ENCODE results near the gene PIAS4. TPM values are rescaled to one million over a fixed set of nuclear protein-coding genes. Genes with fewer than 3 reads are reported as not detected.

The PIAS4 gene
- total RNA-seq, 1 donor from 2014 or later = 28.8 TPM

GRCh38 chr19:4060621-4061177, 53.2 kb downstream of the PIAS4 start:
- H3K4me1 Mint-ChIP-seq (ENCODE audit: unreplicated experiment) = peaks cover 36% of the 10 kb centered on the region
- TF ChIP-seq, protein P1, sequence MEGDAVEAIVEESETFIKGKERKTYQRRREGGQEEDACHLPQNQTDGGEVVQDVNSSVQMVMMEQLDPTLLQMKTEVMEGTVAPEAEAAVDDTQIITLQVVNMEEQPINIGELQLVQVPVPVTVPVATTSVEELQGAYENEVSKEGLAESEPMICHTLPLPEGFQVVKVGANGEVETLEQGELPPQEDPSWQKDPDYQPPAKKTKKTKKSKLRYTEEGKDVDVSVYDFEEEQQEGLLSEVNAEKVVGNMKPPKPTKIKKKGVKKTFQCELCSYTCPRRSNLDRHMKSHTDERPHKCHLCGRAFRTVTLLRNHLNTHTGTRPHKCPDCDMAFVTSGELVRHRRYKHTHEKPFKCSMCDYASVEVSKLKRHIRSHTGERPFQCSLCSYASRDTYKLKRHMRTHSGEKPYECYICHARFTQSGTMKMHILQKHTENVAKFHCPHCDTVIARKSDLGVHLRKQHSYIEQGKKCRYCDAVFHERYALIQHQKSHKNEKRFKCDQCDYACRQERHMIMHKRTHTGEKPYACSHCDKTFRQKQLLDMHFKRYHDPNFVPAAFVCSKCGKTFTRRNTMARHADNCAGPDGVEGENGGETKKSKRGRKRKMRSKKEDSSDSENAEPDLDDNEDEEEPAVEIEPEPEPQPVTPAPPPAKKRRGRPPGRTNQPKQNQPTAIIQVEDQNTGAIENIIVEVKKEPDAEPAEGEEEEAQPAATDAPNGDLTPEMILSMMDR (IDR thresholded peaks at IDR 0.05) = no peak
- H3K4me3 Mint-ChIP-seq (ENCODE audit: unreplicated experiment) = no peak overlapping the region
- no peaks in the 10 kb centered on the region for H3K9me3 Mint-ChIP-seq (ENCODE audit: unreplicated experiment)
- no peaks in the 10 kb centered on the region for H3K27me3 Mint-ChIP-seq (ENCODE audit: unreplicated experiment)
- no peak overlapping the region for H3K27ac Mint-ChIP-seq (ENCODE audit: unreplicated experiment)
- no peak for DNase-seq (ENCODE audit: extremely low spot score, unreplicated experiment)
- peaks cover 3% of the 10 kb centered on the region for H3K36me3 Mint-ChIP-seq (ENCODE audit: unreplicated experiment)

DNA sequence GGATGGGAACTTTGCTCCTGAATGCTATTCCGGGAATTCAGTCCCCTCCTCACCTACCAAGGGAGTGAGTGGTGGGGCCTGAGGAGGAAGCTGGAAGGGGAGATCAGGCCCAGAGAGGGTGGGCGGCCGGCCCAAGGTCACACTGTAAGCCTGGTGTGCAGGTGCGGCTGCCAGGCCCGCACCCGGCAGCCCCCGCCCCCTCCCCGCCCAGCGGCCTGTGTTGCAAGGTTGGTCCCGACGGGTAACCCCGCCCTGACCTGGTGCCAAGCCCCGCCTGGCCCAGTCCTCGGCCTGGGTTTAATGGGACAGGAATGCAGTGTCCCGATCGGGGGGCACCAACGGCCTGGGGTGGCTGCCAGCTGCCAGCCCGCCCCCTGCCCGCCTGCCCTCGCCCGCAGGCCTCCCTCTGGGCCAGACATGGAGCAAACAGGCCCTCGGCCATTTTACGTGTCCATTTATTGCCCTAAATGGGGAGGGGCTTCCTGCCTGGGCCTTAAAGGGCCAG, 53.7 kb downstream of the PIAS4 start:
- TF ChIP-seq, protein P1 (IDR thresholded peaks at IDR 0.05) = no peak
- Mint-ChIP-seq H3K27me3 (ENCODE audit: unreplicated experiment) (no peaks in the 10 kb centered on the region), H3K4me3 (ENCODE audit: unreplicated experiment) (no peak overlapping the region), H3K9me3 (ENCODE audit: unreplicated experiment) (no peaks in the 10 kb centered on the region), H3K4me1 (ENCODE audit: unreplicated experiment) (peaks cover 34% of the 10 kb centered on the region), H3K27ac (ENCODE audit: unreplicated experiment) (no peak overlapping the region), H3K36me3 (ENCODE audit: unreplicated experiment) (no peaks in the 10 kb centered on the region)
- DNase-seq (ENCODE audit: extremely low spot score, unreplicated experiment) = no peak

DNA sequence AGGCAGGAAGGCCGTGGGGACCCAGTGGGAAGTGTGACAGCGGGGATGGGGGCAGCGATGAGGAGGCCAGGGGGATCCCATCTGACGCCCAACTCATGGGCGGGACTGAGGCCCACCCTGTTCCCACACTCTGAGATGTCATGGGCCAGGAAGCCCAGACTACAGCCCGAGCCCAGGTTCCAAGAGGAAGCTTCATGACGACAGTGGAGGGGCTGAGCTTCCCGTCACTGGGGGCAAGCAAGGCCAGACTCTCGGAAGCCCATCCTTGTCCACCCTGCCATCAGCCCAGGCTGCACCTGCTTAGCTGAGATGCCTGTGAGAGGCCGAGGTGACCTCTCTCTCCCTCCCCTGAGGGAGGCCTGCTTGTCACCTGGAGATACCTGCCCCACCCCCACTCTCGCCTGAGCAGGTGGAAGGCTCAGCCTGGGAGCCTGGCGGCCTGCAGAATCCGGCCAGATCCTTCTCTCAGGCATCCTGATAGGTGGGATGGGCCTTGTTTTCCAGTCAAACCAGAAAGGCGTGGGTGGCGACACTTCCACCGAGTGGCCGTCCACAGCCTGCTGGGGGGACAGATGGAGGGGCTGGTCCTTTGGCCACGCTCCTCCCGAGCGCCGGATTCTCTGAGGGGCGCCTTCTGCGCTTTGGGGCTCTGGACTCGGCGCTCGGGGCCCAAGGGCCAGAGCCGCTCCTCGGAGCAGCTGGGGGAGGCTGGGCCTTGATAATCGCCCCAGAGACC, 54.3 kb downstream of the PIAS4 start:
- H3K27ac Mint-ChIP-seq (ENCODE audit: unreplicated experiment) = peak overlapping the region; percentile 27
- TF ChIP-seq, protein P1 (IDR thresholded peaks at IDR 0.05) = no peak
- peaks cover 34% of the 10 kb centered on the region for H3K4me1 Mint-ChIP-seq (ENCODE audit: unreplicated experiment)
- no peaks in the 10 kb centered on the region for H3K27me3 Mint-ChIP-seq (ENCODE audit: unreplicated experiment)
- H3K36me3 Mint-ChIP-seq (ENCODE audit: unreplicated experiment) = no peaks in the 10 kb centered on the region
- H3K9me3 Mint-ChIP-seq (ENCODE audit: unreplicated experiment) = no peaks in the 10 kb centered on the region
- H3K4me3 Mint-ChIP-seq (ENCODE audit: unreplicated experiment) = no peak overlapping the region
- DNase-seq (ENCODE audit: extremely low spot score, unreplicated experiment) = no peak

- no peaks in the 10 kb centered on the region for H3K9me3 Mint-ChIP-seq (ENCODE audit: unreplicated experiment)
- TF ChIP-seq, protein P1 (IDR thresholded peaks at IDR 0.05) = no peak
- H3K36me3 Mint-ChIP-seq (ENCODE audit: unreplicated experiment) = no peaks in the 10 kb centered on the region
- no peak for DNase-seq (ENCODE audit: extremely low spot score, unreplicated experiment)
- peak overlapping the region; percentile 27 for H3K27ac Mint-ChIP-seq (ENCODE audit: unreplicated experiment)
- H3K4me3 Mint-ChIP-seq (ENCODE audit: unreplicated experiment) = no peak overlapping the region
- H3K4me1 Mint-ChIP-seq (ENCODE audit: unreplicated experiment) = peaks cover 29% of the 10 kb centered on the region
- H3K27me3 Mint-ChIP-seq (ENCODE audit: unreplicated experiment) = no peaks in the 10 kb centered on the region
These were observed 55.2 kb downstream of the PIAS4 start for GRCh38 chr19:4062419-4063368.

Measured in osteocyte (in vitro differentiated cells).